Caco-2 (cell line): ENCODE measurements around the gene ADAMTS18. TPM values are rescaled to one million over a fixed set of nuclear protein-coding genes. Genes with fewer than 3 reads are reported as not detected.

Source experiments
- BruUV-seq: library from RNA; stranded (reverse); fragments of 400-500 nt; replicated peaks from 2 replicates; lab custom pipeline; 2021; lab: Mats Ljungman, UMichigan
- CTCF ChIA-PET: fragments of 300-600 bp; sonication (Branson Sonifier 250); formaldehyde crosslinking; loops from one replicate; lab custom pipeline; 2022; ENCODE audit warnings: antibody characterized with exemption; lab: Charles Lee
- POLR2A ChIA-PET: fragments of 300-600 bp; sonication (Branson Sonifier 250); formaldehyde crosslinking; loops from one replicate; lab custom pipeline; 2022; ENCODE audit warnings: antibody characterized with exemption; lab: Charles Lee
- DNase-seq, 2 experiments: peaks; one replicate each; pipeline versions ENCODE4 v3.0.0 to v3.0.0-alpha.2; 2020 to 2022
- H3K27me3 ChIP-seq: replicated peaks from 2 replicates; pipeline ENCODE4 v1.6.0; 2011; ENCODE audit warnings: low read length; ENCODE audit not compliant: control insufficient read depth, insufficient read depth
- H3K36me3 ChIP-seq: 2 replicates; pipeline ENCODE4 v1.5.1; 2011; ENCODE audit warnings: low read length; ENCODE audit not compliant: control insufficient read depth, insufficient read depth
- H3K4me1 ChIP-seq: fragments of 250-450 bp; sonication (Bioruptor Pico); 2 replicates; pipeline ENCODE4 v1.5.1; 2020; ENCODE audit warnings: mild to moderate bottlenecking
- H3K4me3 ChIP-seq: 2 replicates; pipeline ENCODE4 v1.5.1; 2011; ENCODE audit warnings: low read depth, mild to moderate bottlenecking, control low read depth, low read length
- H3K9me3 ChIP-seq: fragments of 250-450 bp; sonication (Bioruptor Pico); 2 replicates; pipeline ENCODE4 v1.5.1; 2020; ENCODE audit warnings: mild to moderate bottlenecking, moderate library complexity
- H3K27ac Mint-ChIP-seq: one replicate; pipeline ENCODE4 v1.8.0; 2022; ENCODE audit warnings: mixed read lengths; ENCODE audit not compliant: unreplicated experiment
- H3K27me3 Mint-ChIP-seq: one replicate; pipeline ENCODE4 v1.8.0; 2022; ENCODE audit warnings: mixed read lengths; ENCODE audit not compliant: insufficient read depth, unreplicated experiment
- H3K36me3 Mint-ChIP-seq: one replicate; pipeline ENCODE4 v1.8.0; 2022; ENCODE audit warnings: mild to moderate bottlenecking, mixed read lengths; ENCODE audit not compliant: insufficient read depth, unreplicated experiment
- H3K4me1 Mint-ChIP-seq: one replicate; pipeline ENCODE4 v1.8.0; 2022; ENCODE audit warnings: low read depth, mixed read lengths; ENCODE audit not compliant: unreplicated experiment
- H3K4me3 Mint-ChIP-seq: one replicate; pipeline ENCODE4 v1.8.0; 2022; ENCODE audit warnings: mild to moderate bottlenecking, moderate library complexity, mixed read lengths; ENCODE audit not compliant: unreplicated experiment
- H3K9me3 Mint-ChIP-seq: one replicate; pipeline ENCODE4 v1.8.0; 2022; ENCODE audit warnings: mixed read lengths; ENCODE audit not compliant: unreplicated experiment
- CTCF ChIP-seq, 2 experiments: fragments of 200-600 bp in 1 of 2; IDR thresholded peaks; 1 replicate in 1 of 2; 2 replicates in 1 of 2; pipeline versions ENCODE4 v1.5.1 to v1.8.0; 2011 to 2022; ENCODE audit warnings: antibody characterized with exemption in 1 of 2, control low read depth in 1 of 2, inconsistent platforms in 1 of 2, low read depth in 1 of 2, low read length in 1 of 2, mild to moderate bottlenecking in 1 of 2, moderate library complexity in 1 of 2; ENCODE audit not compliant: insufficient read depth in 1 of 2, severe bottlenecking in 1 of 2, unreplicated experiment in 1 of 2
- intact Hi-C: fragments of 100-400 bp; cut with micrococcal nuclease; formaldehyde crosslinking; loops from one replicate; pipeline ENCODE4 v1.10.0; 2022; ENCODE audit not compliant: unreplicated experiment
- total RNA-seq: library from RNA; stranded (reverse); gene quantifications from 2 replicates; pipeline ENCODE4 v1.2.3, GENCODE V29; 2022

ADAMTS18 gene
- total RNA-seq, 1 experiment from 2014 or later, result 0.29 TPM

- 0 out of 2 replicates have a peak, but pooled peaks cover 8% of the 10 kb centered on the region for H3K4me1 ChIP-seq
- Mint-ChIP-seq H3K4me3 (peak overlapping the region; percentile 2), H3K9me3 (no peaks in the 10 kb centered on the region), H3K36me3 (no peaks in the 10 kb centered on the region), H3K27ac (no peak overlapping the region), H3K27me3 (peaks cover 13% of the 10 kb centered on the region), H3K4me1 (peaks cover 27% of the 10 kb centered on the region)
- ChIA-PET POLR2A (no interaction called here), CTCF (interaction anchor here (1.4 kb wide), 1 partner anchor 150 kb away, joined by 4 read pairs; no protein-coding TSS in a partner anchor)
- intact Hi-C loops, result loop anchor here (5.0 kb wide), 1 partner anchor 197 kb away; no protein-coding TSS in a partner anchor
- BruUV-seq, result no TSS peak
- no peak overlapping the region for H3K4me3 ChIP-seq
- H3K27me3 ChIP-seq, result no peaks in the 10 kb centered on the region
- H3K36me3 ChIP-seq, result no peaks in the 10 kb centered on the region
- no peaks in the 10 kb centered on the region for H3K9me3 ChIP-seq
- TF ChIP-seq CTCF (IDR thresholded peaks at IDR 0.05; ENCODE audit: insufficient read depth in 1 of 2, low read depth in 1 of 2, low read length in 1 of 2, severe bottlenecking in 1 of 2, unreplicated experiment in 1 of 2), result no peak
- no peak for DNase-seq
Observed at GRCh38 chr16:77434022-77434529, 758 bp downstream of the ADAMTS18 start.

DNA sequence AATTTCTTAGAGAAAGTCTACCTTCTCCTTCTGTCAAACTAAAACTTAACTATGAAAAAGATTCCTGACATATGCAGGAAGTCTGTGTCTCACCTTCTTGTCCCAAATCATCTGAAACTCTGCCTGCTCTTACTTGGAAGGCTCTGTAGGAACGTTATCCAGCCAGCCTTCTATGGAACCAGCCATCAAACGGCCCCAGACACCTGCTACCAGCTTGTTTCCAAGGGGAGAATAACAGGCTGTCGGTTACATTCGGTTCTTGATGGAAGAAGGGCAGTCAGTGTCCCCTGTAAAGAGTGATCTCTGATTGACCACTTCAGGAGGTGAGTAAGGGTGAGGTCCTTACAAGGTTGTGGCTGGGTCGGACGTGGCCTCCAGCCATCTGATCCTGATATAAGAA, 1.7 kb downstream of the ADAMTS18 start:
- Histone ChIP-seq H3K9me3 (no peaks in the 10 kb centered on the region), H3K27me3 (no peaks in the 10 kb centered on the region), H3K36me3 (no peaks in the 10 kb centered on the region), H3K4me1 (0 out of 2 replicates have a peak, but pooled peaks cover 5% of the 10 kb centered on the region), H3K4me3 (no peak overlapping the region)
- CTCF ChIA-PET, result interaction anchor here (0.8 to 1.4 kb wide), 2 partner anchors 150 to 151 kb away, joined by 4 read pairs; no protein-coding TSS in a partner anchor
- no peak for TF ChIP-seq CTCF (IDR thresholded peaks at IDR 0.05; ENCODE audit: insufficient read depth in 1 of 2, low read depth in 1 of 2, low read length in 1 of 2, severe bottlenecking in 1 of 2, unreplicated experiment in 1 of 2)
- peaks cover 19% of the 10 kb centered on the region for H3K4me1 Mint-ChIP-seq
- POLR2A ChIA-PET, result no interaction called here
- peaks cover 15% of the 10 kb centered on the region for H3K27me3 Mint-ChIP-seq
- no peak for DNase-seq
- no TSS peak for BruUV-seq
- intact Hi-C loops, result loop anchor here (5.0 kb wide), 1 partner anchor 196 kb away; no protein-coding TSS in a partner anchor
- no peak overlapping the region for H3K4me3 Mint-ChIP-seq
- H3K9me3 Mint-ChIP-seq, result no peaks in the 10 kb centered on the region
- H3K36me3 Mint-ChIP-seq, result no peaks in the 10 kb centered on the region
- no peak overlapping the region for H3K27ac Mint-ChIP-seq

DNA sequence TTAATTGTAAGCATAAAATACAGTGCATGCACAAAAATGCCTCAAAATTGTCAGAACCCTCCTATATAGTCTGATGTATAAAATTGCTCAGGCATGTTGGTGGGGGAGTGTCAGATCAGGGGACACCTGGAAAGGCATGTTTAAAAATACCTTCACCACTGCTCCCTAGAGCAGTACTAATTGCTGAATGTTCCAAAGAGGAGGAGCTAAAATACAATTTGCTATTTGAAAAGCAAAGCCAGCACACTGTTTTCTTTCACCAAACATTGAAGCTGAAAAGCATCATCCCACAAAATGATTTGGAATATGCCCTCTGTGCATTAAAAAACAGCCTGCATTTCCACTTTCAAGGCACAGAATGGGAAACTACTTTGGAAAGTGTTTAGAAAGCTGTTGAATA, 2.6 kb downstream of the ADAMTS18 start:
- Histone ChIP-seq H3K4me1 (0 out of 2 replicates have a peak, but pooled peaks cover 5% of the 10 kb centered on the region), H3K36me3 (no peaks in the 10 kb centered on the region), H3K27me3 (no peaks in the 10 kb centered on the region), H3K9me3 (no peaks in the 10 kb centered on the region), H3K4me3 (no peak overlapping the region)
- Mint-ChIP-seq H3K4me1 (peaks cover 19% of the 10 kb centered on the region), H3K27ac (no peak overlapping the region), H3K9me3 (no peaks in the 10 kb centered on the region), H3K36me3 (no peaks in the 10 kb centered on the region), H3K27me3 (peaks cover 15% of the 10 kb centered on the region), H3K4me3 (no peak overlapping the region)
- no peak for DNase-seq
- intact Hi-C loops, result loop anchor here (5.0 kb wide), 1 partner anchor 195 kb away; no protein-coding TSS in a partner anchor
- ChIA-PET CTCF (interaction anchor here (0.8 kb wide), 1 partner anchor 151 kb away, joined by 4 read pairs; no protein-coding TSS in a partner anchor), POLR2A (no interaction called here)
- TF ChIP-seq CTCF (IDR thresholded peaks at IDR 0.05; ENCODE audit: insufficient read depth in 1 of 2, low read depth in 1 of 2, low read length in 1 of 2, severe bottlenecking in 1 of 2, unreplicated experiment in 1 of 2), result no peak
- BruUV-seq, result no TSS peak
